A673 (cell line): ENCODE data around the gene SERPINB7.

Experiments
- EZH2 ChIP-seq: fragments of 200-600 bp; sonication (generic); IDR thresholded peaks from 2 replicates; pipeline ENCODE4 v1.6.1; 2017; ENCODE audit warnings: borderline replicate concordance, low read depth, mild to moderate bottlenecking, mixed read lengths, antibody characterized with exemption, low read length; ENCODE audit not compliant: poor library complexity, severe bottlenecking
- TF ChIP-seq, protein P1 (sequence below): fragments of 300-800, 200-600 bp; sonication (generic); conservative IDR thresholded peaks from 2 replicates; pipeline ENCODE4 v1.5.1; 2017; ENCODE audit warnings: low read depth, mild to moderate bottlenecking, antibody characterized with exemption, low read length, moderate library complexity, mixed read lengths

DNA sequence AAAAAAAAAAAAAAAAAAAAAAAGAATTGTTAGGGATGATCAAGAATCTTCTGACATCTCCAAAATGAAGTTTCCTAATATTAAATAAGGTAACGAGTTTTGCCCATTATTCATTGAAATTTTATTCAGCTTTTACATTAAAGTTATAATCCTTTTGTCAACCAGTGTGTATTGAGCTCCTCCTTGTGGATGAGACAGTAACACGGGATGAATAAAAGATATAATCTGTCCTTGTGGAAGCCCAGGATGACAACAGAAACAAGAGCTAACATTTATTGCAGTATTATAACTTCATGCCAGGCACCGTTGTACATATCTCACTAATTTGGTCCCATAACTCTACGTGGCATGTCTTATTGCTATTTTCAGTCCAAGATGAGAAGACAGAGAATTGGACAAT, 33.4 kb upstream of the SERPINB7 start:
- TF ChIP-seq, protein P1, sequence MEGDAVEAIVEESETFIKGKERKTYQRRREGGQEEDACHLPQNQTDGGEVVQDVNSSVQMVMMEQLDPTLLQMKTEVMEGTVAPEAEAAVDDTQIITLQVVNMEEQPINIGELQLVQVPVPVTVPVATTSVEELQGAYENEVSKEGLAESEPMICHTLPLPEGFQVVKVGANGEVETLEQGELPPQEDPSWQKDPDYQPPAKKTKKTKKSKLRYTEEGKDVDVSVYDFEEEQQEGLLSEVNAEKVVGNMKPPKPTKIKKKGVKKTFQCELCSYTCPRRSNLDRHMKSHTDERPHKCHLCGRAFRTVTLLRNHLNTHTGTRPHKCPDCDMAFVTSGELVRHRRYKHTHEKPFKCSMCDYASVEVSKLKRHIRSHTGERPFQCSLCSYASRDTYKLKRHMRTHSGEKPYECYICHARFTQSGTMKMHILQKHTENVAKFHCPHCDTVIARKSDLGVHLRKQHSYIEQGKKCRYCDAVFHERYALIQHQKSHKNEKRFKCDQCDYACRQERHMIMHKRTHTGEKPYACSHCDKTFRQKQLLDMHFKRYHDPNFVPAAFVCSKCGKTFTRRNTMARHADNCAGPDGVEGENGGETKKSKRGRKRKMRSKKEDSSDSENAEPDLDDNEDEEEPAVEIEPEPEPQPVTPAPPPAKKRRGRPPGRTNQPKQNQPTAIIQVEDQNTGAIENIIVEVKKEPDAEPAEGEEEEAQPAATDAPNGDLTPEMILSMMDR = peak; percentile 77
- no peak for TF ChIP-seq EZH2
